Kidney capillary endothelial cell (primary cell): ENCODE data around the gene FAM193A.
"Not testable (repeated sequence)": the region's sequence is repeated elsewhere in the genome, so short reads cannot be mapped to it uniquely, and the experiment has no call there.

Experiments used
- DNase-seq: peaks from one replicate; pipeline ENCODE4 v3.0.0-alpha.2; 2018; ENCODE audit warnings: low spot score

The FAM193A gene

DNA sequence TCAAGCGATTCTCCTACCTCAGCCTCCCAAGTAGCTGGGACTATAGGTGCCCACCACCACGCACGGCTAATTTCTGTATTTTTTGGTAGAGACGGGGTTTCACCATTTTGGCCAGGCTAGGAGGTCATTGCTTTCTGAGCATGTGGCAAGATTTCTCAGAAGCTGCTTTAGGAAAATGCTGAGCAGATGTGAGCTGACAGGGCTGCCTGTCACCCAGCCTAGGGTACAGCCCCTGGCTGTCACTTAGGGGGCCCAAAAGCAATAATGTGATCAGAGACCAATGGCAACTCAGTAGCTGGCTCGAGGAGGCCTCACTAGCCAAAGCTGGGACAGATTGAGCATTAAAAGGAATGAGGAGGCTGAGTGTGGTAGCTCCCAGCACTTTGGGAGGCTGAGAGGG, 154.9 kb downstream of the FAM193A start:
- DNase-seq: no peak

DNA sequence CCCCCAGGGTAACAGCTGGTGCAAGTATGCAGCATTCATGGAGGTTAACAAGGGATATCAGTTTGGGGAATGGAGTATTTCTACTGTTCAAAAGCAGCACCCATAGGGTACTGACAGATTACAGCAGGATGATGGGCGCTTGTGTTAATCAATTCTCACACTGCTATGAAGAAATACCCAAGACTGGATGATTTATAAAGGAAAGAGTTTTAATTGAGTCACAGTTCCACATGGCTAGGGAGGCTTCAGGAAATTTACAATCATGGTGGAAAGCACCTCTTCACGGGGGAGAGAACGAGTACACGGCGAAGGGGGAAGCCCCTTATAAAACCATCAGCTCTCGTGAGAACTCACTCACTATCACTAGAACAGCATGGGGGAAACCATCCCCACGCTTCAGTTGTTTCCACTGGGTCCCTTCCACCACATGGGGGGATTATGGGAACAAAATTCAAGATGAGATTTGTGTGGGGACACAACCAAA, 155.5 kb downstream of the FAM193A start:
- DNase-seq: no peak

DNA sequence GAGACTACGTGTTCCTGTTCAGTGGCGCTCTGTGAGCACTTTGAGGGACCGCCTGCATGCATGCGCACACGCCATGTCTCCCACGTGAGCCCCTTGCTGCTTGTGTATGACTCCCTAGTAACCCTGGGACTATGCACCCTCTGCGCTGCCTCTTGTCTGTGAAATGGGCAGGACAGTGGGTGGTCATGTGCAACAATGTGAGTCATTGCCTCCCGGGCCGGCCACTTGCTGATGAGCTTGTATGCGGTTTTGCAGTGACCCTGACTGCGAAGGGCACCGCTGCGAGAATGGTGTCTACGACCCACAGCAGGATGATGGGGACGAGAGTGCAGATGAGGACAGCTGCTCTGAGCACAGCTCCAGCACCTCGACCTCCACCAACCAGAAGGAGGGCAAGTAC, 158.2 kb downstream of the FAM193A start:
- DNase-seq: no peak

DNA sequence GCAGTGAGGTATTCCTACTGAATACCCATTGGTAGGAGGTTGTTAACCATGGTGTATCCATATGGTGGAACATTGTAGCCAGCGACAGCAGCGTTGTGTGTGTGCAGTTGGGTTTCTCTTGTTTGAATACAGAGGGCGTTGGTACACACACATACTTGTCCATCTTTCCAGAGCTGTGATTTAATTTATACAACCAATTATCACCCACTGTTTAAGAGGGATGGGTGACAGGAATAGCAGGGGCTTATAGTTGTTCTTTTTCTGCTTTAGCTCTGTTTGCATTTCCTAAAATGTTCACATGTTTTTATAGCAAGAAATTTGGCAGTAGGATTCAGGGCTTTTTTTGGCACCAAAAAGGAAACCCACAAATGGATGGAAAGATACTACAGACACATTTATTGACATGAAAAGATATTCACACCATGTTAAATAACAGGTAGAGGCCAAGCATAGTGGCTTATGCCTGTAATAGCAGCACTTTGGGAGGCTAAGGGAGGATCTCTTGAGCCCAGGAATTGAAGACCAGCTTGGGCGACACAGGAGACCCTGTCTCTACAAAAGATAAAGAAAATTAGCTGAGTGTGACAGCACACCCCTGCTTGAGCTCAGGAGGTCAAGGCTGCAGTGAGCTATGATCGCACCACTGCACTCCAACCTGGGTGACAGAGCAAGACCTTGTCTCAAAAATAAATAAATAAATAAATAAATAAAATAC, 159.1 kb downstream of the FAM193A start:
- DNase-seq: no peak

DNA sequence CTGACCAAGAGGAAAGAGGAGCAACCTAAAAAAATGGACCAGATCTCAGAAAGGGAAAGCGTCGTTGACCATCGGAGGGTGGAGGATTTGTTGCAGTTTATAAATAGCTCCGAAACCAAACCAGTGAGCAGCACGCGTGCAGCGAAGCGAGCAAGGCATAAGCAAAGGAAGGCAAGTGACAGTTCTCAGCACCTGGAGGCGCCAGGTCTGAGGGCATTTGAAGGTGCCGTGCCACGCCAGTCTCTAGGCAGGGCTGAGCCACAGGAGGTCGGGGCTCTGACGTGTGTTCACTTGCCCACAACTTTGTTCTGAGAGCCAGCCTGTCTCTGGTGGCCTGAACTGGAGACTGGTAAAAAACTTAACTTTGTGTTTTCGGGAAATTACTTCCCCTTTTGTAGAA, 160.0 kb downstream of the FAM193A start:
- DNase-seq: no peak

DNA sequence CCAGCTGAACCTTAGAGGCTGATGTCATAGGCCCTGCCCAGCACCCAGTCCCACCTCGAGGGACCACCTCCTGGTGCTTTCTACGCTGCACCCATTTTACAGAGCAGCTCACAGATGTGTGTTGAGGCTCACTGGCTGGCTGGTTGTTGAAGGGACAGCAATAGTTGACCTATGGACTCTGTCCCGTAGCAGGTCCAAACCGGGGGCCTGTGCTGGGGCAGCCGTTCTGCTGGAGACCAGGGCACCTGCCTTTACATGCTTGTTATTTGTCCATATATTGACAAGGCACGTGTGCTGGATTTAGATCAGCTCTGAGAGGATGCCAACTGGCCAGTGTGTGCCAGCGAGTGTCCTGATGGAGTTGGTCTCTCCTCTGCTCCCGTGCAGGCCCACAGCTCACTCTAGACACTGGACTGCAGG, 161.6 kb downstream of the FAM193A start:
- DNase-seq: no peak

DNA sequence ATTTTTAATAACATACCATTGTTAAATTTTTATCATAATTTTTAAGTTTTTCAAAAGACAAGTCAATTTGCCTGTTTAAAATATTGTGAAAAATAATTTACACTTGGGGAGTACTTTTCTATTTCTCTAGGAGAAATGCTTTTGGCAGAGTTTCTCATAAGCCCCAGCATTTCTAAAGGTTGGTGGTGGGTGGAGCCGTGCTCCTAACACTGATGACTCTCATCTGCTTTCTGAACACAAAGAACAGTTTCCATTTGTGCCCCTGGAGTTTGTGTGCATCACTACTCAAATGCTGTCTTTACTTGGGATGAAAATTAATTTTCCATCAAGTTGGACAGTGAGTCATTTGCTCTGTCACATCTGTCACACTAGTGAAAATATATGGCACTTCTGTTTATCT, 162.1 kb downstream of the FAM193A start:
- DNase-seq: no peak

DNA sequence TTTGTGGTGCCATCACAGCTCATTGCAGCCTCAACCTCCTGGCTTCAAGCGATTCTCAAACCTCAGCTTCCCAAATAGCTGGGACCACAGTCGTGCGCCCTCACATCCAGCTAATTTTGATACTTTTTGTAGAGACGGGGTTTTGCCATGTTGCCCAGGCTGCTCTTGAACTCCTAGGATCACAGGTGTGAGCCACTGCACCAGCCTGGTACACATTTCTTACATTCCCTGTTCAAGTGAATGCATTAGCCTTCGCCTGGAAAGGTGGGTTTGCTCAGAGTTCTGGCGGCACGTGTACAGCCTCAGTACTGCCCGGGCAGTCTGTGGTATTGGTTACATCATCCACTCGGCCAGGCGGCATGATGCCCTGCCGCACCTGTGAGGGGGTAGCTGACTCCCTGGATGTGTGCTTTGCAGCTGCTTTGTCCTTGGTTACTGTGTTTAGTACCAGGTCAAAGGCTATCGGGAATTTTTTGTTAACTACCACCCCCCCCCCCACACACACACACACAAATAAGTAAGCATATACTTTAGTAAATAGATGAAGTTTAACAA, 162.6 kb downstream of the FAM193A start:
- DNase-seq: no peak

DNA sequence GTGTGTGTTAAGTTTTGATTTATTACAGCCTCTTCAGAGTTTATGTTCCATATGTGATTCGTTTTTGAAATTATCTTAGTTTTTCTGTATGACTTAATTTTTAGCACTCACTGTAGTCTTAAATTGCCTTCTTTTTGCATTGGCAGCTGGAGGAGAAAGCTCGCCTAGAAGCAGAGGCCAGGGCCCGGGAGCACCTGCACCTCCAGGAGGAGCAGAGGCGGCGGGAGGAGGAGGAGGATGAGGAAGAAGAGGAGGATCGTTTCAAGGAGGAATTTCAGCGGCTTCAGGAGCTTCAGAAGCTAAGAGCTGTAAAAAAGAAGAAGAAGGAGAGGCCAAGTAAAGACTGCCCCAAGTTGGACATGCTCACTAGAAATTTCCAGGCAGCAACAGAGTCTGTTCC, 163.1 kb downstream of the FAM193A start:
- no peak for DNase-seq

DNA sequence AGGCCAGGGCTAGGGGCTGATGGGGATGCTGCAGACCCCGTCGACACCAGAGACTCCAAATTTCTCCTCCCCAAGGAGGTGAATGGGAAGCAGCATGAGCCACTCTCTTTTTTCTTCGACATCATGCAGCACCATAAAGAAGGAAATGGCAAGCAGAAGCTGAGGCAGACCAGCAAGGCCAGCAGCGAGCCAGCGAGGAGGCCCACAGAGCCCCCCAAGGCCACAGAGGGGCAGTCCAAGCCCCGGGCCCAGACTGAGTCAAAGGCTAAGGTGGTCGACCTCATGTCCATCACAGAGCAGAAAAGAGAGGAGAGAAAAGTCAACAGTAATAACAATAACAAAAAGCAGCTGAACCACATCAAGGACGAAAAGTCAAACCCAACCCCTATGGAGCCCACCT, 163.6 kb downstream of the FAM193A start:
- no peak for DNase-seq

DNA sequence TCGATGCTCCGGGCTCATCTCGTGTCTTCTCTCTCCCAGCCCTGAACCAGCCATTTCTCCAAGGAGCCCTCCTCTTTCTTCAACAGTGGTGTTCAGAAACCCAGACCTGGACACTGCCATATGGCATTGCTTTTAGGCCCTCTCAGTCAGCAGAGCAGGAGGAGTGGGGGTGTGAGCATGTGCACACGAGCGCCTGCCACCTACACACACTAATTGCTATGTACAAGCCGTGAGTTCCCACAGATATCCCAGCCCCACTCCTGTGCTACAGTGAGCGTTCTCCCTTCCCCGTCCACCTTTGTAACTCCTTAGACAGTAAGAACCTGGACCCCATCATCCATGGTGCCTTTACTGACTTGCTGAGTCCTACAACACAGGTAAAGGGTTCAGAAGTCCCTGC, 165.9 kb downstream of the FAM193A start:
- no peak for DNase-seq

DNA sequence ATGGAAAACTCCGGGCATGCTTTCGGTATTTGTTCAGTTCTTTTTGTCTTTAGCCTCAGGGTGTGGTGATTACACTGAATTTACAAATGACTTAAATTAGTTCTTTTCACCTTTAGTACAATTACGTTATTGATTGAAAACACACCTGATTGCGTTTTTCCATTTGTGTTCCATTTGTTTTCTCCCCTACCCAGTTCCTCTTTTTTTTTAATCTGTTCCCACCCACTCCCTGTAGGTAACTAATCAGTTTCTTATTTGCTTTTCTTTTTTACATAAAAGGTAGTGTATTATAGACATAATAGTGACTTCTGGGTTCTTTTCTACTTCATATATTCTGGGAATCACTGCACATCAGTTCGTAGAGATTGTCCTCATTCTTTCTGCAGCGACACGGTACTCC, 166.3 kb downstream of the FAM193A start:
- no peak for DNase-seq

DNA sequence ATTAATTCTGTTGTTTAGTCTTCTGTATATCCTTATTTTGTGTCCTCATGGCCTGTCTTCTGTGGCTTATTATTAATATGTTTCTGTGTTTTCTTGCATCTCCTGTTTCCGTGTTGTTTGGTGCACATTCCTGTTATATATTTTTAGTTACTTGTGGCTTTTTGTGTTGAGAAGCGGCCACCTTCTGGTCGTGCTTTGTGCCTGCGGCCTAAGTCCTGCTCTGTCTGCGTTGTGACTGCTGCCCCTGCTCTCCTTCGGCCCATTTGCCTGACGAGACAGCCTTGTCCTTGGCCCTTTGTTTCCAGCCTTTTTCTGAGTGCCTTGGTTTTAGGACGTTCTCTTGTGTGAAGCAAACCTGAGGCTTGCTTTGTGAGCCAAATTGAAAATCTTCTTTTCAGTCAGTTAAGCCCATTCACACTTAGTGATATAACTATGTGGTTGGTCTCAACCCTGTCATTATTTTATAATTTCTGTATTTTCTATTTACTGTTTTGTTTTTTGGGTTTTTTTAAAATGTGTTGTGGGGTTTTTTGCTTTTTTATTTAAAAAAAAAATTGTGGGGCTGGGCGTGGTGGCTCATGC, 175.9 kb downstream of the FAM193A start:
- no peak for DNase-seq

DNA sequence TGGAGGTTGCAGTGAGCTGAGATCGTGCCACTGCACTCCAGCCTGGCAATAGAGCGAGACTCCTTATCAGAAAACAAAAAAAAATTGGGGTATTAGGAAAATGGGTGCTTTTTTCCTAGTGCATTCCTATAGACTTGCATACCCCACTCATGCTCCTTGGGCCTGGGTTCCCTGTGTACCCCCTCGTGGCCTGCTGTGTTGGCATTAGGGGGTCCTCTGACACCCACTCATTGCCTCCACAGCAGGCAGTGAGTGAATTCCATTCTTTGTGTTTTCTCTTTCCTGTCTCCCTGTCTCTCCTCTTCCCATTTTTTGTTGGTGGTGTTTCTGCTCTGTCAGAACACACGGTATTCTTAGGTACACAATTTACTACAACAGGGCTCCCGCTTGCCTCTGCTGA, 176.9 kb downstream of the FAM193A start:
- DNase-seq: no peak

DNA sequence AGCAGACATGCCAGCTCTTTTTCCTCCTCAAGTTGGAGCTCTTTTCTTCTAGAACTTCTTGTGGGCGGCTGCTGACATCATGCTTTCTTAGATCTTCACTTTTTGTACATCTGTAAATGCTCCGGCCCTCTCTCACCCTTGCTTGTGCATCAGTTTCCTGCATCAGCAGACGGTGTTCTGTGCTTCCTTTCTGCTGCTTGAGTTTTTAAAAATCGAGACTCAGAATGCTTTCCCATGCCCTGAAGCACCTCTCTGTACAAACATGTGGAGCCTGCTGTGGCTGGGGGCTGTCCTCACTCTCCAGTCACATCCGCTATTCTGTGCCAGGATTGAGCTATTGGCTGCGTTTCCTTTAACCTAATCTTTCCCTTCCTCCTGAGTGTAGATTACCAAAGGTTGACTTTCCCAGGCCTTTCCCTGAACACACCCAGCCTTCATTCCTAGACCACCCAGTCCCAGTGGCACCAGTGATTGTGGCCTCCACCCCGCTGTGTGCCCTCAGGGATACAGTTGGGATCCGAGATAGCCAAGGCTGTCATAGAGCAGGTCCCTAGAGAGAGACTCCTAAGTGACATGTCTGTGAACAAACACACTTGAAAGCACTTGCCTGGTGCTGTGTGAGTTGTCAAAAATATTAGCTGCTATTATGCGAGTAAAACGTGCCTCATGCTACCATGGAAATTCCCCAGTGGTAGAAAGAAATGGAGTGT, 177.8 kb downstream of the FAM193A start:
- peak; percentile 74 for DNase-seq

DNA sequence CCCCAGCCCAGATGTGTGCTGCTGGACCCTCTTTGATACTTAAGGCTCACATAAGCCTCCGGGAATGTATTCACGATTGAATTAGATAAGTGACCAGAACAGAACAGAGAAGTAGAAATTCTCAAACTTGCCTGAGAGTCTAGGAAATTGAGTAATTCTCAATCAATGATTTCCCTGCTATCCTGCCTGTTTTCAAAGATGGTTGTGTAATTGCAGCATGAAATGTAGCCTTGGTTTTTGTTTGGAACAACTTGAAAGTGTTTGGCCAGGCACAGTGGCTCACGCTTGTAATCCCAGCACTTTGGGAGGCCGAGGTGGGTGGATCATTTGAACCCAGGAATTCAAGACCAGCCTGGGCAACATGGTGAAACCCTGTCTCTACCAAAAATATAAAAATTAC, 178.5 kb downstream of the FAM193A start:
- DNase-seq: no peak

DNA sequence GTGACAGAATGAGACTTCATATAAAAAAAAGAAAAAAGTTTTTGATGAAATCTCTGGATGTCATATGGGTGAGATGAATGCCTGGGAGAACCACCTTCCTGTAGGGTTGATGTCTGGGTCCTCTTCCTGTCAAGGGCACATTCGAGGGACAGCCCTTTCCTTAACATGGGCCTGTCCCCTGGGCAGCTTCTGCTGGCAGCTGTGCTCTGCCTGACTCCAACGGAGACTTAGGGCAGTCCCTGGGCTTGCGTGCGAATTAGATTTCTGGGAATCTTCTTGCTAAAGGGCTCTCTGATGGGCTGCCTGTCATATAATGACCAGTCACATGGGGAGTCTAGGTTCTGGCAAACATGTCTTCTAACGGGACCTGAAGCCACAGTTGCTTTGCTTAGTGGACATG, 179.0 kb downstream of the FAM193A start:
- DNase-seq: no peak

DNA sequence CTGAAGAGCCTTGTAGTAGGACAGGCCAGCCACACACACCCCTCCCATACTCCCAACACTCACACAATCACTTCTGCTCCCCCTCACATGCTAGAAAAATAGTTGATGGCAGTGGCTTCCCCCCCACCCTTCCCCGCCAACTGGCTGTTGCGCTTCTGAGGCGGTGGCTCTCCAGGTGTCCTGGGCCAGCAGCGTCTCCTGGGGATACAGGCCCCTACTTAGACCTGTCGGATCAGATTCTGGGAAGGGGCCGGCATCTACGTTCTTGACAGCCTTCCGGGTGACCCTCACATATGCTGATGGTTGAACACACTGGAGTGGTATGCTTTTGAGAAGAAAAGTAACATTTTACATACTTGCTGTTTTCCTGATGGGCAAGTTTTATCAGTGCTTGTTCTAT, 179.8 kb downstream of the FAM193A start:
- no peak for DNase-seq

DNA sequence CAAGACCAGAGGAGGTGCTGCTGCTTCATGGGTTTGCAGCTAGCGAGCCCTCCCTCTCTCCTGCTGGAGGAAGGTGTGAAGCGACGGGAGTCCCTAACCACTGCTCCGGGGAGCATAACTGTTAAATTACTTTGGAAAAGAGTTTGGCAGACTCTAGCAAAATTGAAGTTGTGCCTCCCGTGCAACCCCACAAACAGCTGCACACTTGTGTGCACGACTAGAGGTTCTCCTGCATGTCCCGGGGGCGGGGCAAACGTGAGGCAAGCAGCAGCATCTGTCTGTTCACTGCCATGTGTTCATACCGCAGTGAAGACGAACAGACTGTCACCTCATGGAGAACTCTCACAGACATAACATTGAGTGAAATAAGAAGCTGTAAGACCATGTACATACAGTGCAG, 185.1 kb downstream of the FAM193A start:
- no peak for DNase-seq

DNA sequence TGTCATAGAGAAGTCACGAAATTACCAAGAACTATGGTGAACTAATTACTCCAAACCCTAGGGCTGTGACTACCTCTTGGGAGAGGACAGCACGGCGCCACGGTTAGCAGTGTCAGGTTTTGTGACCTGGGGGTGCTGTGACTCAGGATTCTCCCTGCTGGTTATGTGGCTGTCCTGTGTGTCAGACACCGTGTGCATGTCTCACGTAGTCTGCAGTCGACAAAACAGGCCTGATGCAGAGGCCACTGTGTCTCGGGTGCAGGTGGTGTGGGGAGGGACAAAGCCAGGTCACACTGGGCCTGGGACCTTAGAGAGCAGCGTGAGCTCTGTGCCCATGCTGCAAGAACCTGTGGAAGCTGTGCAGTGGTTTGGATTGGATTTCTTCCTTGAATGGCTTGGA, 185.6 kb downstream of the FAM193A start:
- no peak for DNase-seq

DNA sequence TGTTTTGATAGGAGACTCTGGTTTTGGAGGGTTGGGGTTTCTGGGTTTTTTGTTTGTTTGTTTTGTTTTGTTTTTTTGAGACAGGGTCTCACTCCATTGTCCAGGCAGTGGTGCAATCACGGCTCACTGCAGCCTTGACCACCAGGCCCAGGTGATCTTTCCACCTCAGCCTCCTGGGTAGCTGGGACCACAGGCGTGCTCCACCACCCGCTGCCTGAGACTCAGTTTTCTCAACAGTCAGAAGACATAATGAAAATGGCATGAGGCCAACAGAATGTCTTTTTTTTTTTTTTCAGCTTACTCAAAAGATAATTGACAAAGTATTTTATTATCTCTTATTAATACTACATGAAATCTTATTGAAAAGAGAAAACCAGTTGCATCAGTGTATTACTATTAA, 187.3 kb downstream of the FAM193A start:
- DNase-seq: no peak

DNA sequence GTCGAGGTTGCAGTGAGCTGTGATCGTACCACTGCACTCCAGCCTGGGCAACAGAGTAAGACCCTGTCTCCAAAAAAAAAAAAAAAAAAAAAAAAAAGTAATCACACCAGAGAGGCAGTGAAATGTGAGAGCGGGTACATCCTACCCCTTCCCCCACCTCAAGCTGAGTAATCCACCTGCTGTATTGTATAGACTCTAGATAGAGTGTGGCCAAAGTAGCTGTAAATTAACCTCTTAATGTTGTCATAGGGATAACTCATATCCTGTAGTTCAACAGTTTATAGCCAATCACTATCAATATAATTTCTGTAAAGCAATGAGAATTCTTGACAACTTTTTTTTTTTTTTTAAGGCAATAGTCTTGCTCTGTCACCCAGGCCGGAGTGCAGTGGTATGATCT, 188.9 kb downstream of the FAM193A start:
- no peak for DNase-seq

DNA sequence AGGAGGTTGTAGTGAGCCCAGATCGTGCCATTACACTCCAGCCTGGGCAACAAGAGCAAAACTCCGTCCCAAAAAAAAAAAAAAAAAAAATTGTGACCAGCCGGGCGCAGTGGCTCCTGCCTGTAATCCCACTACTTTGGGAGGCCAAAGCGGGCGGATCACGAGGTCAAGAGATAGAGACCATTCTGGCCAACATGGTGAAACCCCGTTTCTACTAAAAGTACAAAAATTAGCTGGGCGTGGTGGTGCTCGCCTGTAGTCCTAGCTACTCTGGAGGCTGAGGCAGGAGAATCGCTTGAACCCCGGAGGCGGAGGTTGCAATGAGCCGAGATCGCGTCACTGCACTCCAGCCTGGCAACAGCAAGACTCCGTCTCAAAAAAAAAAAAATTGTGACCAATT, 190.4 kb downstream of the FAM193A start:
- not testable (repeated sequence) for DNase-seq
